WERI-Rb-1 (cell line): Measurements from ENCODE around the gene TRNT1.

Experiments used
- DNase-seq: peaks from one replicate; pipeline ENCODE4 v3.0.0-alpha.2; 2020
- H3K27ac ChIP-seq: fragments of 250-450 bp; sonication (Bioruptor Pico); 2 replicates; pipeline ENCODE4 v1.5.1; 2020; ENCODE audit warnings: mild to moderate bottlenecking, moderate library complexity
- H3K27me3 ChIP-seq: fragments of 250-450 bp; sonication (Bioruptor Pico); 2 replicates; pipeline ENCODE4 v1.5.1; 2021; ENCODE audit warnings: mild to moderate bottlenecking, low read depth, moderate library complexity; ENCODE audit not compliant: insufficient read depth, severe bottlenecking
- H3K36me3 ChIP-seq: fragments of 250-450 bp; sonication (Bioruptor Pico); 2 replicates; pipeline ENCODE4 v1.5.1; 2020; ENCODE audit warnings: mild to moderate bottlenecking, moderate library complexity
- H3K4me3 ChIP-seq: 2 replicates; pipeline ENCODE4 v1.5.1; 2011; ENCODE audit warnings: low read depth, mild to moderate bottlenecking, control low read depth, low read length
- H3K9me3 ChIP-seq: fragments of 250-450 bp; sonication (Bioruptor Pico); 2 replicates; pipeline ENCODE4 v1.5.1; 2021; ENCODE audit warnings: mild to moderate bottlenecking, moderate library complexity; ENCODE audit not compliant: severe bottlenecking
- TF ChIP-seq, protein P1 (sequence below): IDR thresholded peaks from 2 replicates; pipeline ENCODE4 v1.5.1; 2011; ENCODE audit warnings: low read depth, mild to moderate bottlenecking, control low read depth, inconsistent platforms, low read length

The TRNT1 gene

DNA sequence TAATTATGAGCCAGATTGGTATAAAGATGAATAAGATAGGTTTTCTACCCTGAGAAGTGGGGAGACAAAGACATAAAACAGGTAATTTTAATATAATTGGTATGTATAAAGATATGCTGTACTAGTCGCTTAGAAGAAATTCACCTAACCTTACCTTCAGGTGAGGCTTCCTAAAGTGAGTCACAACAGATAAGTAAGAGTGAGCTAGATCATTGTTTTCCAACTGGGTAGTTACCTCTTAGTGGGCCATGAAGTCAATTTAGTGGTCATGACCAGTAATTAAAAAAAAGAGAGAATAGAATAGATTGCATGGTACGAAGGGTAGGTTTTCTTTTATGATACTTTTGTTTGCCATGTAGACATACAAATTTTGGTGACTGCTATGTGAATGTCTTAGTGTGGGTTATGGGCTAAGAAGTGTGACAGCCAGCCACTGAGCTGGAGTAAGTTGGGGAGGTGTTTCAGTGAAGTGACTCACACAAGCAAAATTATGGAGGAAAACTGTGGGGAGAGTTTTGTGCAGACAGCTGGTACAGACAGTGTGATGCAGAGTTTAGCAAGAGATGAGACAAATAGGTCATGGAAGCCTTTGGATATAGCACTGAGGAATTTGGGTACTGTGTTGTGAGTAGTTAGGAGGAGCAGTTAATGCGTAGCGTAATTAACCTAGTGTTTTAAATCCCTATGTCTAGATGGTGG, 8.2 kb downstream of the TRNT1 start:
- peaks cover 40% of the 10 kb centered on the region for H3K36me3 ChIP-seq
- DNase-seq, result no peak
- no peak overlapping the region for H3K4me3 ChIP-seq
- H3K27ac ChIP-seq, result no peak overlapping the region
- no peaks in the 10 kb centered on the region for H3K9me3 ChIP-seq
- no peaks in the 10 kb centered on the region for H3K27me3 ChIP-seq
- TF ChIP-seq, protein P1, sequence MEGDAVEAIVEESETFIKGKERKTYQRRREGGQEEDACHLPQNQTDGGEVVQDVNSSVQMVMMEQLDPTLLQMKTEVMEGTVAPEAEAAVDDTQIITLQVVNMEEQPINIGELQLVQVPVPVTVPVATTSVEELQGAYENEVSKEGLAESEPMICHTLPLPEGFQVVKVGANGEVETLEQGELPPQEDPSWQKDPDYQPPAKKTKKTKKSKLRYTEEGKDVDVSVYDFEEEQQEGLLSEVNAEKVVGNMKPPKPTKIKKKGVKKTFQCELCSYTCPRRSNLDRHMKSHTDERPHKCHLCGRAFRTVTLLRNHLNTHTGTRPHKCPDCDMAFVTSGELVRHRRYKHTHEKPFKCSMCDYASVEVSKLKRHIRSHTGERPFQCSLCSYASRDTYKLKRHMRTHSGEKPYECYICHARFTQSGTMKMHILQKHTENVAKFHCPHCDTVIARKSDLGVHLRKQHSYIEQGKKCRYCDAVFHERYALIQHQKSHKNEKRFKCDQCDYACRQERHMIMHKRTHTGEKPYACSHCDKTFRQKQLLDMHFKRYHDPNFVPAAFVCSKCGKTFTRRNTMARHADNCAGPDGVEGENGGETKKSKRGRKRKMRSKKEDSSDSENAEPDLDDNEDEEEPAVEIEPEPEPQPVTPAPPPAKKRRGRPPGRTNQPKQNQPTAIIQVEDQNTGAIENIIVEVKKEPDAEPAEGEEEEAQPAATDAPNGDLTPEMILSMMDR, result no peak

DNA sequence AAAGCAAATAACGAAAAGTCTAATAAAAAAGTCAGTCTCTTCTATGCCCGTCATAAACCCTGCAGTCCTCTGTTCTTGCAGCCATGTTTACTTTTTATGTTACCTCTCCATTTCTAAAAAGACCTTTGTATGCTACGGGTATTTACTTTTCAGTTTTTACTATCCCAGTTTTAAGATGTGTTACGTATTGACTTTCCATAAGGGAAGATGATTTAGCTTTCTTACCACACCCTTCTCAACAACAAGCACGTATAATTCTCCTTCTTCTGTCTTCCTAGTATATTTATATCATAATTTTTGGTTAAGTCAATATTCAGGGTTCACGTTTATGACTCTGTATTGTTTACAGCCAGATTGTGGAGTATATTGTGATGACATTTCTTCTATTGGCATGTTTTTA, 10.8 kb downstream of the TRNT1 start:
- no peaks in the 10 kb centered on the region for H3K9me3 ChIP-seq
- TF ChIP-seq, protein P1, result no peak
- no peak overlapping the region for H3K27ac ChIP-seq
- DNase-seq, result no peak
- H3K36me3 ChIP-seq, result peaks cover 51% of the 10 kb centered on the region
- H3K27me3 ChIP-seq, result no peaks in the 10 kb centered on the region
- H3K4me3 ChIP-seq, result no peak overlapping the region

DNA sequence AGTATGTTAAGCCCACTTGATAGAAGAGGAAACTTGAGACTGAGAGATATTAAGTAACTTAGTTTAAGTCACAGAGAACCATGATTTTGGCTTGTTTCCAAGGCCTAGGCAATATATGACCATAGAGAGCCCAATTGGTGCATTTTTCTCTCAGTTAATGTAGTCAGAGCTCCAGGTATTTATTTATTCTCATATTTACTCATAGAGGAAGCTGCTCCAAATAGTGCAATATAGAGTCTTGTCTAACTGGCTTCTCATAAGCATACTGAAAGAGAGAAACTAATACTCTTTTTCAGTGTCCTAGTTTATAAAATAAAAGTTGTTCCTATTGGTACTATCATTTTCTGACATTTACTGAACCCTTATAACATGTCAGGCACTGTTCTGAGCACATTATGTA, 15.2 kb downstream of the TRNT1 start:
- no peak overlapping the region for H3K4me3 ChIP-seq
- no peak overlapping the region for H3K27ac ChIP-seq
- DNase-seq, result no peak
- no peaks in the 10 kb centered on the region for H3K9me3 ChIP-seq
- no peaks in the 10 kb centered on the region for H3K27me3 ChIP-seq
- TF ChIP-seq, protein P1, result no peak
- H3K36me3 ChIP-seq, result peaks cover 71% of the 10 kb centered on the region

DNA sequence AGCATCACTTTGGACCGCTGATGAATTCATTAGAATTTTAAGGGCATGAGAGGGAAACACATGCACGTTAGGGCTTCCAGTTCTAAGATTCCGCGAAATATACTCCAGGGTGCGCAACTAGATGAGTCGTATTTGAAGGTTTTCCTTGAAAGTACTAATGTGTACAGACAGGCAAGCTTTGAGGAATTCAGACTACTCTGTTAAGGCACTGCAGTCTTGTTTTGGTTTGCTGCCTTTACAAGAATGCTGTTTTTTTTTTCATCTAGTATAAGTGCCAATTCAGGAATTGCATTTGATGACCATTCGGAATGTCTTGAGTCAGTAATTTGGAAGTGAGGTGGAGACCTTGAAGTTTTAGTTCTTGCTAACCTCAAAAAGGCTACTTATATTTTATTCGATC, 19.1 kb downstream of the TRNT1 start:
- Histone ChIP-seq H3K27ac (no peak overlapping the region), H3K27me3 (no peaks in the 10 kb centered on the region), H3K36me3 (peaks cover 73% of the 10 kb centered on the region), H3K9me3 (no peaks in the 10 kb centered on the region), H3K4me3 (no peak overlapping the region)
- DNase-seq, result no peak
- TF ChIP-seq, protein P1, result no peak

DNA sequence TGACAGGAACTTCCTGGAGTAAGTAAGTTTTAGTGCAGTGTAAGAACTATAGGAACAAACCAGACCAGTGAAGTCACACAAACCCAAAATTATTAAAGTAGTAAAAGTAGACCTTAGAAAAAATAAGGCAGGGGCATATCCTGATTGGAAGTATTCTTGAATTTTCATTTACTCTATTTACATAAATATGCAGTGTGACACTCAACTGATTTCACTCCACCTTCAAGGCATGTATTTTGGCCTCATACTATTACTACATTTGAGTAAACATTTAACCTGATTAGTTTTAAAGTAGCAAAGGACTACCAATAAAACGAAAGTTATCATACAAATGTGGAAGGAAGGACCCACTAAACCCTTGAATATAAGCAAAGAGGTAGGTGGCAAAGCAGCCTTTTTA, 22.8 kb downstream of the TRNT1 start:
- peaks cover 59% of the 10 kb centered on the region for H3K36me3 ChIP-seq

More for the DNA sequence above, 22.8 kb downstream of the TRNT1 start:
- TF ChIP-seq, protein P1, result no peak
- no peaks in the 10 kb centered on the region for H3K27me3 ChIP-seq
- H3K27ac ChIP-seq, result no peak overlapping the region
- no peak overlapping the region for H3K4me3 ChIP-seq
- no peaks in the 10 kb centered on the region for H3K9me3 ChIP-seq
- no peak for DNase-seq
